C4-2B (cell line): ENCODE data around the gene CCDC33.

ENCODE experiments used
- H3K27ac ChIP-seq: fragments of 450-650 bp; 2 replicates; pipeline ENCODE4 v1.5.1; 2017
- ZFX ChIP-seq: fragments of 450-650 bp; IDR thresholded peaks from 2 replicates; pipeline ENCODE4 v1.6.1; 2017
- TF ChIP-seq, protein P1 (sequence below): fragments of 450-650 bp; conservative IDR thresholded peaks from 2 replicates; pipeline ENCODE4 v1.5.1; 2017; ENCODE audit warnings: mild to moderate bottlenecking

Gene CCDC33

DNA sequence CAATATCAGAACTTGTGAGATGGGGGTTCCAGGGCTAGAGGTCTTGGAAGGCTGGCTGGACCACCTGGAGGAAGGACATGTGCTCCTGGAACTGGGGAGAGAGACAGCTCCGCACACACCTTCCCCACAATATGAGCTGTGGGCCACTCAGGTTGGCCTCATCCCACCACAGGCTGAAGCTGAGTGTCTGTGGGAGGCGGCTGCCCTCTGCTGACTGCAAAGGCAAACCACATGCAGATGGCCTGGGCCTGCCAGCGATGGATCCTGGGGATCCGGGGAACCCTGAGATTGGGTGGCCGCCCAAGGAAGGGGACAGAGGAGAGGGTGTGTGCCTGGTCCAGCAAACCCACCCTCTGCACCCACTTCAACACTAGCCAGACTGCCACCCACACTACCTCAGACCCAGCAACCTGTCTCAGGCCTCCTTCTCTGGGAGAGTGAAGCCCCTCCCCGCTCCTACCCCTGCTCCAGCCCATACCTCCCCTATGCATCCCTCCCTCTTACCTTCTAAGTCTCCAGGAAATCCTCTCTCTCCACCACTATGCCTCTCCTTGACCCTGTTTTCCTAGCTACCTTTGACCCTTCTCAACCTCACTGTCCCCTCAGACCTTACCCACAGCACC lies 86.5 kb downstream of the CCDC33 start:
- no peak overlapping the region for H3K27ac ChIP-seq
- TF ChIP-seq ZFX, result no peak
- TF ChIP-seq, protein P1, sequence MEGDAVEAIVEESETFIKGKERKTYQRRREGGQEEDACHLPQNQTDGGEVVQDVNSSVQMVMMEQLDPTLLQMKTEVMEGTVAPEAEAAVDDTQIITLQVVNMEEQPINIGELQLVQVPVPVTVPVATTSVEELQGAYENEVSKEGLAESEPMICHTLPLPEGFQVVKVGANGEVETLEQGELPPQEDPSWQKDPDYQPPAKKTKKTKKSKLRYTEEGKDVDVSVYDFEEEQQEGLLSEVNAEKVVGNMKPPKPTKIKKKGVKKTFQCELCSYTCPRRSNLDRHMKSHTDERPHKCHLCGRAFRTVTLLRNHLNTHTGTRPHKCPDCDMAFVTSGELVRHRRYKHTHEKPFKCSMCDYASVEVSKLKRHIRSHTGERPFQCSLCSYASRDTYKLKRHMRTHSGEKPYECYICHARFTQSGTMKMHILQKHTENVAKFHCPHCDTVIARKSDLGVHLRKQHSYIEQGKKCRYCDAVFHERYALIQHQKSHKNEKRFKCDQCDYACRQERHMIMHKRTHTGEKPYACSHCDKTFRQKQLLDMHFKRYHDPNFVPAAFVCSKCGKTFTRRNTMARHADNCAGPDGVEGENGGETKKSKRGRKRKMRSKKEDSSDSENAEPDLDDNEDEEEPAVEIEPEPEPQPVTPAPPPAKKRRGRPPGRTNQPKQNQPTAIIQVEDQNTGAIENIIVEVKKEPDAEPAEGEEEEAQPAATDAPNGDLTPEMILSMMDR, result peak; percentile 92

DNA sequence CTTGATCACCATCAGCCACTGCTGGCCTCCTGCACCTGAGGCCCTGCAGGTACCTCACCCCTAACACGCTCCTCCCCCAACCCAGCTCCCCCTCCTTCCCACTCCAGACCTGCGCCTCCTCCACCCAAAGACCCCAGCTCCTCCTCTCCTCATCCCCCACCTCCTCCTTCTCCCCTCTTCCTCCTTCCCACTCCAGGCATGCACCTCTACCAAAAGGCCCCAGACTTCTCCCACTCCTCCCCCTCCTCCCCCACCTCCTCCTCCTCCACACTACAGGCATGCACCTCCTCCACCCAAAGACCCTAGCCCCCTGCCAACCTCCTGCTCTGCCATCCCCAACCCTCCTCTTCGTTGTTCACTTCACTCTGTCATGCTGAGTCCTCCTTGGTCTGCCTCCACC lies 88.6 kb downstream of the CCDC33 start:
- TF ChIP-seq ZFX, result no peak
- TF ChIP-seq, protein P1, result no peak
- no peak overlapping the region for H3K27ac ChIP-seq

DNA sequence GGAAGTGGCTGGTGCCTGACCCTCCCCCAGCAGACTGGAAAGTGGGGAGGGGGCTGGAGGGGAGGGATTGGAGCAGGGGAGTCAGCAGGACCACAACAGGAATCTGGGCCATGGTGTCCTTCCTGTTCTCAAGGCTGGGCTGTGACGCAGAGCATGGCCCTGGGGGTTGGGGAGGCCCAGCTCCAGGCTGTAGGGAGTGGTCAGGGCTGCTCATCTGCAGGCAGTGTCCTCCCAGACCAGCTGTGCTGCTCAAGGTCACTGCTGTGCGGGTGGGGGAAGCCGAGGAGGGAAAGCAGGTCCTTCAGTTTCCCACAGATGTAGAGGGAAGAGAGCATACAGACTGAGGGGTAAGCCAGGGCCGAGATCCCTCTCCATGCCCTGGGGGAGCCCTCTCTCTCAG lies 90.6 kb downstream of the CCDC33 start:
- no peak overlapping the region for H3K27ac ChIP-seq

DNA sequence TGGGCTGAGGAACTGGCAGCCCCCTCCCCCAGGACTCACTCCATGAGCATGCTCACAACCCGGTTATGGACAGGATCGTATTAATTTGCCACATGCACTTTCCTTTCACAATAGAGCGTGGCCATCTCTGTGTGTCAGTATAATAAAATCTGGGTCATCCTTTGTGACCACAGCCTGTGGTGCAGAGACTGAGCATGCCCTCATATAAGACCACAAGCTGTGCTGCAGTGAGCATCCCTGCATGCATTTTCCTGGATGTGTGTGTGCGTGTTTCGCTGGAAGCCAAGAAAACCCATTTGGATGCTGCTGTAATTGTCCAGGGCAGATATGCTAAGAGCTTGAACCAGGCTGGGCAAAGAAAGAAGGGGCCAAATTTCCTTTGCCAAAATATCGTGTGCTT lies 91.6 kb downstream of the CCDC33 start:
- no peak overlapping the region for H3K27ac ChIP-seq
- TF ChIP-seq, protein P1, result no peak
- no peak for TF ChIP-seq ZFX

More for the DNA sequence above, 90.6 kb downstream of the CCDC33 start:
- TF ChIP-seq ZFX, result no peak
- TF ChIP-seq, protein P1, result no peak

DNA sequence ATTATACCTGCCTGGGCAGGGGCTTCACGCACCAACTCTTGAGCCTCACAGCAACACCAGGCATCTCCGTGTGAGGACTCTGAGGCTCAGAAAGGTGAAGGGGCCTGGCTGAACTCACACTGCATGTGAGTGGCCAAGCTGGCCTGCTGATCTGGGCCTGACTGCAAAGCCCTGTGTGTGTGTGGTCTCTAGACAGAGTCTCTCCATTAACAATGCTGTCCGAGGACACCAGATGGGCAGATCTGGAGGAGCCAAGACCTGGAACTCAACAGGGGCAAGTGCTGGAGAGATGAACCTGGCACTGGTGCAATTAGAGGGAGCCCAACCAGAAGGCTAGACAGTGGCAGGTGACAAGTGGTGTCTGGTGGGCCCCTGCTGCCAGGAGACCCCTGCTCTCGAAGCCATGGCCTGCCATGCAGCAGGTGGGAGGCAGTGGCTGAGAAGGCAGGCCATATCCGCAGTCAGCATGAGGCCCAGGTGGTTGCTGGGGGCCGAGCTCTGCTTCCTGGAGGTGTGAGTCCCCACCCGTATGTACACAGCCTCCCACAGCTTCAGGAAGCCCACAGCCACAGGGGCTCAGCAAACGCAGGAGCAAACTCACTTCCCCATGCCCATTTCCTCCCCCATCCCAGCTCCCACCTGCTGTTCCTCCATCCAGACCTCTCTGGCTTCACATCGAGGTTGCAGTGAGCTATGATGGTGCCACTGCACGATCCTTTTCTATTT lies 92.4 kb downstream of the CCDC33 start:
- no peak for TF ChIP-seq ZFX
- TF ChIP-seq, protein P1, result no peak
- H3K27ac ChIP-seq, result no peak overlapping the region

DNA sequence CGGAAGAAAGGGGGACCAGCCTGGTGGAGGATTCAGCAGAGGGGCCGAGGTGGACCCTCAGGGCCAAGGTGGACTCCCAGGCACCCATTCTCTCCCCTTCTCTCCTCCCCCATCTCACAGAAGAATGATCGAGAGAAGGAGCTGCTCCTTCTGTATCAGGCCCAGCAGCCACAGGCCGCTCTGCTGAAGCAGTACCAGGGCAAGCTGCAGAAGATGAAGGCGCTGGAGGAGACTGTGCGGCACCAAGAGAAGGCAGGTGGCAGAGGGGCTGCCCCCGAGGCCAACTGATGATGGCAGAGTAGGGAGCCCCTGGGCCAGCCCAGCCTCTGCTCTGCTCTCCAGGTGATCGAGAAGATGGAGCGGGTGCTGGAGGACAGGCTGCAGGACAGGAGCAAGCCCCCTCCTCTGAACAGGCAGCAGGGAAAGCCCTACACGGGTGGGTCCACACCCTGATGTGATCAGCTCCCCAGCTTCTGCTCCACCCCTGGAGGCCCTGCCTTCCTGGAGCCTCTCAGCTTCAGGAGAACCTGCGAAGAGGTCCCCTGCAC lies 94.8 kb downstream of the CCDC33 start:
- H3K27ac ChIP-seq, result no peak overlapping the region
- no peak for TF ChIP-seq ZFX
- TF ChIP-seq, protein P1, result no peak

DNA sequence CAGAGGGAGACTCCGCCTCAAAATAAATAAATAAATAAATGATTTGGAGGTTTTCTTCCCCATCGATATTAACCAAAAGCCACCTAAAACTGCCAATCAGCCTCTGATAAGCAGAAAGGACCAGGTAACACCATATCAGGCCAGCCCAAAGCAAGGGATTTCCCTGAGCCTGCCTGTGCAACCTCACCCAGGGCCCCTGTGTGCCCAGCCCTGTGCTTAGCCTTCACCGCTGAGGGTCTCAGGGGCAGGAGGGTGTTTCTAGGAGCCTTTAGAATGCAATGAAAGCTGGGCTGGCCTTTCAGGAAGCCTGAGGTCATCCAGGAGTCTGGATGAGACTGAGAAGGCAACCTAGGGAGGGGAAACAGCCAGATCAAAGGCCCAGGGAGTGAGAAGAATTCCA lies 95.9 kb downstream of the CCDC33 start:
- TF ChIP-seq, protein P1, result no peak
- TF ChIP-seq ZFX, result no peak
- H3K27ac ChIP-seq, result no peak overlapping the region
